Keratinocyte (primary cell): ENCODE data around the gene ESRRB.

Experiments used
- EZH2 ChIP-seq: IDR thresholded peaks from one replicate; pipeline ENCODE4 v1.6.1; 2012; ENCODE audit warnings: inconsistent platforms, mild to moderate bottlenecking, low read length, moderate library complexity
- TF ChIP-seq, protein P1 (sequence below), 3 experiments: IDR thresholded peaks in 1 of 3; conservative IDR thresholded peaks in 1 of 3; optimal IDR thresholded peaks in 1 of 3; 2 replicates in 2 of 3; 3 replicates in 1 of 3; pipeline versions ENCODE3 to v1.5.1; 2011; ENCODE audit warnings: low read length in 3 of 3, mild to moderate bottlenecking in 3 of 3, moderate library complexity in 2 of 3, control low read depth in 1 of 3, inconsistent platforms in 1 of 3; ENCODE audit not compliant: insufficient read depth in 2 of 3; ENCODE audit errors: extremely low read depth in 1 of 3

- TF ChIP-seq, protein P1, sequence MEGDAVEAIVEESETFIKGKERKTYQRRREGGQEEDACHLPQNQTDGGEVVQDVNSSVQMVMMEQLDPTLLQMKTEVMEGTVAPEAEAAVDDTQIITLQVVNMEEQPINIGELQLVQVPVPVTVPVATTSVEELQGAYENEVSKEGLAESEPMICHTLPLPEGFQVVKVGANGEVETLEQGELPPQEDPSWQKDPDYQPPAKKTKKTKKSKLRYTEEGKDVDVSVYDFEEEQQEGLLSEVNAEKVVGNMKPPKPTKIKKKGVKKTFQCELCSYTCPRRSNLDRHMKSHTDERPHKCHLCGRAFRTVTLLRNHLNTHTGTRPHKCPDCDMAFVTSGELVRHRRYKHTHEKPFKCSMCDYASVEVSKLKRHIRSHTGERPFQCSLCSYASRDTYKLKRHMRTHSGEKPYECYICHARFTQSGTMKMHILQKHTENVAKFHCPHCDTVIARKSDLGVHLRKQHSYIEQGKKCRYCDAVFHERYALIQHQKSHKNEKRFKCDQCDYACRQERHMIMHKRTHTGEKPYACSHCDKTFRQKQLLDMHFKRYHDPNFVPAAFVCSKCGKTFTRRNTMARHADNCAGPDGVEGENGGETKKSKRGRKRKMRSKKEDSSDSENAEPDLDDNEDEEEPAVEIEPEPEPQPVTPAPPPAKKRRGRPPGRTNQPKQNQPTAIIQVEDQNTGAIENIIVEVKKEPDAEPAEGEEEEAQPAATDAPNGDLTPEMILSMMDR (optimal IDR thresholded peaks at IDR 0.05 in 1 of 3, IDR thresholded peaks at IDR 0.05 in 1 of 3, conservative IDR thresholded peaks at IDR 0.05 in 1 of 3; ENCODE audit: extremely low read depth in 1 of 3, insufficient read depth in 2 of 3, low read length in 3 of 3), result no peak
- no peak for TF ChIP-seq EZH2
Observed at GRCh38 chr14:76551116-76551515, 175.2 kb downstream of the ESRRB start.
